Ramos (cell line): ENCODE data around the gene RAB21.
"Not testable (repeated sequence)": the region's sequence is repeated elsewhere in the genome, so short reads cannot be mapped to it uniquely, and the experiment has no call there.

ENCODE experiments used
- in situ Hi-C: fragments of 300-500 bp; cut with MboI; formaldehyde crosslinking; loops from one replicate; pipeline ENCODE4 v1.14.3; 2022; ENCODE audit warnings: low sequenced_read_pairs; ENCODE audit not compliant: unreplicated experiment

RAB21 gene

GRCh38 chr12:71791473-71792150 is 36.9 kb downstream of the RAB21 start:
- in situ Hi-C loops: no loop called here

DNA sequence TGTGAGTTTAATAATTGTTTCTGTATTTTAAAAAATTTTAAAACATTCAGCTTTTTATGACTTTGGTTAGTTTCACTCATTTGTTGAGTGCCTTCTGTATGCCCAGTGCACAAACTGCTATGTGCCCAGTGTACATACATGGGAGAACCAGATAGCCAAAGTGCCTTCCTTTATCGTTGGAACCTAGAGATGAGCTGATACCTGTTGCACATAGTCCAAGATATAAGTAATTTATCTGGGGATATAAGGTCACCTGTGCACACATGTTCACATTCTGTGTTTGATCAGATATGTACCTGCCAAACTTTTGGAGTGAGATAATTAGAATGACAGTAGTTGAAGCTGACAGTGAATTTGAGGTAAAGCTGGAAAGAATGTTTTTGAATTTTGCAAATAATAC is 37.9 kb downstream of the RAB21 start:
- in situ Hi-C loops: no loop called here

GRCh38 chr12:71795901-71796300 is 41.2 kb downstream of the RAB21 start:
- in situ Hi-C loops: no loop called here

- in situ Hi-C loops: no loop called here
These were observed 42.9 kb downstream of the RAB21 start for GRCh38 chr12:71797531-71797930.

- in situ Hi-C loops: no loop called here
These were observed 44.4 kb downstream of the RAB21 start for GRCh38 chr12:71799106-71799505.

DNA sequence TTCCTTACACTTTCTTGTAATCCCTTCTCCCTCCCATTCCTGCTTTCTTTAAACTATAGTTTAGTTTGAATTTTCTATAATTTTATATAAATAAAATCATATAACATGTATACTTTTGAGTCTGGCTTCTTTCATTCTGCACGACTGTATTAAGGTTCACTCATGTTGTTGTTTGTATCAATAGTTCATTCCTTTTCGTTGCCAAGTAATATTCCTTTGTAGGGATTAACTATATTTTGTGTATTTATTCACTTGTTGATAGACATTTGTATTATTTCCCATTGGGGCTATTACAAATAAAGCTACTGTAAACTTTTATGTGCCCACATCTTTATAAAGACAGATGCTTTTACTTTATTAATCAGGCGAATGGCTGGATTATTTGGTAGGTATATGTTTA is 45.5 kb downstream of the RAB21 start:
- in situ Hi-C loops: no loop called here

- in situ Hi-C loops: no loop called here
These were observed 49.8 kb downstream of the RAB21 start for GRCh38 chr12:71804505-71804904.

- in situ Hi-C loops: no loop called here
These were observed 56.3 kb downstream of the RAB21 start for GRCh38 chr12:71810921-71811320.

- in situ Hi-C loops: not testable (repeated sequence)
These were observed 60.6 kb downstream of the RAB21 start for GRCh38 chr12:71815242-71815641.

- in situ Hi-C loops: not testable (repeated sequence)
These were observed 67.4 kb downstream of the RAB21 start for GRCh38 chr12:71822088-71822487.

DNA sequence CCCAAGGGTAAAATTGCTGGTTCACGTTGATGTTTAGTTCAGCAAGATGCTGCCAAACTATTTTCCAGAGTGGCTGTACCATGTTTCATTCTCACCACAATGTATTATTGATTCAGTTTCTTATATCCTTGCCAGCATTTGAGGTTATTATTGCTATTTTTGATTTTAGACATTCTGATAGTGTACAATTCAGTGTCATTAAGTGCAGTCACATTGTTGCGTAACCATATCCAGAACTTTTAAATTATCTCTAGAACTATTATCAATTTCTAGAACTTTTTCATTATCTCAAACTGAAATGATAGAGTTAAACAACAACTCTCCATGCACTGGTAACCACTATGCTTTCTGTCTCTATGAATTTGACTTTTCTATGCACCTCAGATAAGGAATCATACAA is 74.2 kb downstream of the RAB21 start:
- in situ Hi-C loops: no loop called here

DNA sequence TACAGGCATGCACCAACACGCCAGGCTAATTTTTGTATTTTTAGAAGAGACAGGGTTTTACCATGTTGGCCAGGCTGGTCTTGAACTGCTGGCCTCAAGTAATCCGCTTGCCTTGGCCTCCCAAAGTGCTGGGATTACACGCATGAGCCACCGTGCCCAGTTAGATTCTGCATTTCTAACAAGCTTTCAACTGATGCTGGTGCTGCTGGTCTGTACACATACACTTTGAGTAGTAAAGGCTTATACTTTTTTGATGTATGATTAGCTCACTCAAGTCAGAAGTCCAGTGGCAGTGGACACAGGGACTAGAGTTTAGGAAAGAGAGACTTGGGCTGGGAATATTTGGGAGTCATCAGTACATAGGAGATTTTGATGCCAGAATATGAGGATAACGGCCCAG is 82.7 kb downstream of the RAB21 start:
- in situ Hi-C loops: no loop called here

DNA sequence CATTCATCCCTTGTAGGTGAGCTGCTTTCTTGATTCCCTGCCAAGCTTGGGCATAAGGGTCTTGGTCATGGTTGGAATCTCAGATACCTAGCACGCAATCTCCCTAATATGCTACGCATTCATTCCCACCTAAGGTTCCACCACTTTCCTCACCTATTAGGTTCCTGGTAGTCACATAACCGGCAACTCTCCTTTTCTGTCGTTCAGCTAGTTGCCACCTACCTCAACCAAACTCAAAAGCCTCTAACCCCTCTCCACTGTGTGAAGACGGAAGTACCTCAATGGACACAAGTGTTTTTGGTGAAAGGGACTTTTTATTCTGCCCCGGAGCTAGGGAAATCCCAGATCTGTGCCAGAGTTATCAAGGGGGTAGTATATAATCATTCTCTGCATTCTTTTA is 83.6 kb downstream of the RAB21 start:
- in situ Hi-C loops: no loop called here

- in situ Hi-C loops: no loop called here
These were observed 84.0 kb downstream of the RAB21 start for GRCh38 chr12:71838676-71839075.

- in situ Hi-C loops: no loop called here
These were observed 85.7 kb downstream of the RAB21 start for GRCh38 chr12:71840231-71840847.

DNA sequence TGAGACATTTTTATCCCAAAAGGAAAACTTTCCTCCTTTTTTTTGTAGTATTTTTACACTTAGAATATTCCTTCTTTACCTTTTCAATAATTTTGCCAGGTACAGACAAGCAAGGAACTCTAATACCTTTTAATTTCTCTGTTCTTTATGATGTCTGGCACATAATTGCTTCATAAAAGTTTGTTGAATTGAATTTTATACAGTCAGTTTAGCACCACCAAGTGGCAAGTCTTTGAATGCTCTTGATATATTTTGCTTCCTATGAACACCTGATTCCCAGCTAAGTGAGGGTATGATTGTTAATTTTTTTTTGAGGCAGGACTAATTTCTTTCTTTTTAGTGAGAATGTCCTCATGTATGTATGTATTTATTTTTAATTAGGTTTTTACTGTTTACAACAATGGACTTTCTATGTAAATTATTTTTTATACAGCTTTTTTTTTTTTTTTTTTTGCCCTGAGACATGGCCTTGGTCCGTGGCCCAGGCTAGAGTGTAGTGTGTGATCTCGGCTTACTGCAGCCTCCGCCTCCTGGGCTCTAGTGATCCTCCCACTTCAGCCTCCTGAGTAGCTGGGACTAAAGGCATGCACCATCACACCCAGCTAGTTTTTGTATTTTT is 91.8 kb downstream of the RAB21 start:
- in situ Hi-C loops: no loop called here

DNA sequence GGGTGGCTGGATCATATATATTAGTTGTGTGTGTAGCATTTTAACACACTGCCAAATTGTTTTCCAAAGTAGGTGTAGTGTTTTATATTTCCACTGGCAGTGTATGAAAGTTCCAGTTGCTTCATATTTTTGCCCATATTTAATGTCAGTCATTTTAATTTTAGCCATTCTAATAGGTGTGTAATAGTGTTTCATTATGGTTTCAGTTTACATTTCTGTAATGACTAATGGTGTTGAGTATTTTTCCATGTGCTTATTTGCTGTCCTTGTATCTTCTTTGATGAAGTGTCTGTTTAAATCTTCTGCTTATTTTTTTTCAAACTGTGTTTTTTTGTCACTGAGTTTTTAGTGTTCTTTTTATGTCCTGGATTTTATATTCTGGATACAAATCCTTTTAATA is 93.5 kb downstream of the RAB21 start:
- in situ Hi-C loops: no loop called here

DNA sequence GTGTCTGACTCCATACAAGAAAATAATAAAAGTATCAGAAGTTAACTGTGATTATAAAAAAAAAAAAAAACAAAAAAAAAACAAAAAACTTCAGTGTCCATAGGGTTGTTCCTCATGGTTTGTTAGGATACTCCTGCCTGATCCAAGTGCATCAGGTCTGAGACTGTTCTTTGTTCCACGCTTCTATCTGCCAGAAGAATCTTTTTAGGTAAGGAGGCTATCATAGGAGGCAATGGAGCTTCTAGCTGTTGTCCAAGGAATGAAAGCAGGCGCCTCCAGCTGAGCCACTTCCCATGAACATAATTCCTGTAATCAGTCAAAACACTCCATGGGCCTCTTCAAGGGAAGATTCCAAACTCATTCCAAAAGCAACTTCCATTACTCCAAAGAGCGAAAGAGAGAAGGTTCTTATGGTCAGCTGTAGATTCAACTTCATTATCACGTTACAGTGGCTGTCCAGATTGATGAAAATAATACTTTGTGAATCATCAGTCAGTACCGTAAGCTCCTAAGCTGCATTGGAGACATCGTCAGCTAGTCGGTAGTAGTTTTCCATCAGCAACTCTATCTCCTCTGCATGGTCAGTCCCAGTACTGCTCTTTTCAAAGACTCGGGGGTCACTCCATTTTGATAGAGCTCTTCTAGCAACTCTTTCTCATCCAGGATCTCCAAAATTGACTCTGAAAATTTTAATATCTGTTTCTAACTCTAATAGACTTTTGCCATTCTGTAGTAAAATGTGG is 94.6 kb downstream of the RAB21 start:
- in situ Hi-C loops: no loop called here
